PC-3 (cell line): ENCODE data around the gene SLC6A9. TPM values are rescaled to one million over a fixed set of nuclear protein-coding genes. Genes with fewer than 3 reads are reported as not detected.

Source experiments
- ATAC-seq: fragments of 200-7000 bp; cut with Tn5 transposase; 2 replicates; pipeline ENCODE4 v1.9.1; 2020; ENCODE audit warnings: mild to moderate bottlenecking, moderate library complexity
- BruUV-seq: library from RNA; stranded (reverse); fragments of 400-500 nt; replicated peaks from 2 replicates; lab custom pipeline; 2021; lab: Mats Ljungman, UMichigan
- CTCF ChIA-PET: fragments of 300-600 bp; sonication (Branson Sonifier 250); formaldehyde crosslinking; loops from one replicate; lab custom pipeline; 2022; ENCODE audit warnings: antibody characterized with exemption; lab: Charles Lee
- POLR2A ChIA-PET: fragments of 300-600 bp; sonication (Branson Sonifier 250); formaldehyde crosslinking; loops from one replicate; lab custom pipeline; 2022; ENCODE audit warnings: antibody characterized with exemption; ENCODE audit not compliant: unreplicated experiment; lab: Charles Lee
- DNase-seq: peaks from one replicate; pipeline ENCODE4 v3.0.0-alpha.2; 2015
- H2AFZ ChIP-seq: fragments of 300-600 bp; sonication (generic); 2 replicates; pipeline ENCODE4 v1.6.0; 2016; ENCODE audit warnings: antibody characterized with exemption, low read length
- H3F3A ChIP-seq: fragments of 300-600 bp; sonication (generic); one replicate; pipeline ENCODE4 v1.6.0; 2017; ENCODE audit warnings: antibody characterized with exemption, low read length, control low read depth, mild to moderate bottlenecking; ENCODE audit not compliant: unreplicated experiment
- H3K27ac ChIP-seq: fragments of 300-600 bp; sonication (generic); 2 replicates; pipeline ENCODE4 v1.5.1; 2016; ENCODE audit warnings: mild to moderate bottlenecking, low read length
- H3K27me3 ChIP-seq: fragments of 300-600 bp; sonication (generic); 2 replicates; pipeline ENCODE4 v1.6.1; 2016; ENCODE audit warnings: low read length, mixed read lengths
- H3K36me3 ChIP-seq: fragments of 300-600 bp; sonication (generic); 2 replicates; pipeline ENCODE4 v1.6.1; 2016; ENCODE audit warnings: low read depth, mixed run types, low read length, mixed read lengths
- H3K4me1 ChIP-seq: fragments of 300-600 bp; sonication (generic); 2 replicates; pipeline ENCODE4 v1.5.1; 2016; ENCODE audit warnings: low read length; ENCODE audit not compliant: insufficient read depth
- H3K4me2 ChIP-seq: fragments of 300-600 bp; sonication (generic); 2 replicates; pipeline ENCODE4 v1.6.0; 2016; ENCODE audit warnings: low read length
- H3K4me3 ChIP-seq: fragments of 300-600 bp; sonication (generic); 2 replicates; pipeline ENCODE4 v1.5.1; 2016; ENCODE audit warnings: mild to moderate bottlenecking, low read length, mixed read lengths
- H3K79me2 ChIP-seq: fragments of 300-600 bp; sonication (generic); 2 replicates; pipeline ENCODE4 v1.6.1; 2017; ENCODE audit warnings: low read length, mixed read lengths
- H3K9ac ChIP-seq: fragments of 300-600 bp; sonication (generic); 2 replicates; pipeline ENCODE4 v1.6.0; 2016; ENCODE audit warnings: mild to moderate bottlenecking, low read length
- H3K9me2 ChIP-seq: fragments of 300-600 bp; sonication (generic); replicated peaks from 2 replicates; pipeline ENCODE4 v1.6.1; 2016; ENCODE audit warnings: mixed run types, low read length, mixed read lengths
- H3K9me3 ChIP-seq: fragments of 300-600 bp; sonication (generic); 2 replicates; pipeline ENCODE4 v1.6.1; 2016; ENCODE audit warnings: low read length, mixed read lengths
- H4K20me1 ChIP-seq: fragments of 300-600 bp; sonication (generic); 2 replicates; pipeline ENCODE4 v1.6.1; 2016; ENCODE audit warnings: low read length, mixed read lengths
- EZH2 ChIP-seq: fragments of 300-600 bp; sonication (generic); IDR thresholded peaks from one replicate; pipeline ENCODE4 v1.6.1; 2017; ENCODE audit warnings: antibody characterized with exemption, mild to moderate bottlenecking, low read length; ENCODE audit not compliant: unreplicated experiment
- EZH2phosphoT487 ChIP-seq: fragments of 300-600 bp; sonication (generic); IDR thresholded peaks from 2 replicates; pipeline ENCODE4 v1.6.1; 2018; ENCODE audit warnings: mild to moderate bottlenecking, antibody characterized with exemption, low read length, borderline replicate concordance
- intact Hi-C: fragments of 100-400 bp; cut with micrococcal nuclease; formaldehyde crosslinking; loops from 2 replicates; pipeline ENCODE4 v1.9.0; 2023
- total RNA-seq: library from RNA; depleted of rRNA; stranded (reverse); fragments of >200 nt; gene quantifications from 2 replicates; pipeline ENCODE4 v1.2.3, GENCODE V29; 2014
- TF ChIP-seq, protein P1 (sequence below): fragments of 300-600 bp; sonication (generic); conservative IDR thresholded peaks from 2 replicates; pipeline ENCODE4 v1.5.1; 2017; ENCODE audit warnings: antibody characterized with exemption, low read depth, mild to moderate bottlenecking, low read length

The SLC6A9 gene
- total RNA-seq, 1 experiment from 2014 or later: 11.2 TPM

DNA sequence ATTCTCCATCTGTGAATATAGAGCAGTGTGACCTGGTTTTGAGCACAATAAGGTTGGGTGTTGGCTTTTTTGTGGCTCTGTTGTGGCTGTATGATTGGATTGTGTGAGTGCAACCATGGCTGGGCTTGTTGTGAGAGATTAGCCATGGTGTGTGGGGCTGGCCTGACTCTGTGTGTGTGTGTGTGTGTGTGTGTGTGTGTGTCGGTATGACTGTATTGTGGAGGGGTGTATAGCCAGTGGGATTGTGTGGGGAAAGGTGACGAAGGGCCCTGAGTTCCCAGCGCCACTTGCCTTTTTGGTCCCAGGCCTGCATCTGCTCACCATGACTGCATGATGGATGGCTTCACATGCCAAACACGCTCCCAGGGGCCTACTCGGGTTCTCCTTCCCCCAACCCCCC, 5.9 kb upstream of the SLC6A9 start:
- no peaks in the 10 kb centered on the region for H3K27me3 ChIP-seq
- H2AFZ ChIP-seq: no peak overlapping the region
- DNase-seq (no peak), ATAC-seq (no peak)
- H3K9me2 ChIP-seq: no peaks in the 10 kb centered on the region
- H3K27ac ChIP-seq: no peak overlapping the region
- intact Hi-C loops: loop anchor here (5.0 kb wide), 2 partner anchors 45 to 275 kb away; partner anchors contain the start of gene CCDC24
- ChIA-PET POLR2A (no interaction called here), CTCF (interaction anchor here (1.1 to 1.7 kb wide), 3 partner anchors 11 to 274 kb away, joined by 3 to 13 read pairs (median 5); no protein-coding TSS in a partner anchor)
- no peaks in the 10 kb centered on the region for H3K36me3 ChIP-seq
- H3K79me2 ChIP-seq: no peaks in the 10 kb centered on the region
- H3K9ac ChIP-seq: no peak overlapping the region
- no peak overlapping the region for H3K4me3 ChIP-seq
- TF ChIP-seq EZH2 (no peak), EZH2phosphoT487 (no peak)
- TF ChIP-seq, protein P1, sequence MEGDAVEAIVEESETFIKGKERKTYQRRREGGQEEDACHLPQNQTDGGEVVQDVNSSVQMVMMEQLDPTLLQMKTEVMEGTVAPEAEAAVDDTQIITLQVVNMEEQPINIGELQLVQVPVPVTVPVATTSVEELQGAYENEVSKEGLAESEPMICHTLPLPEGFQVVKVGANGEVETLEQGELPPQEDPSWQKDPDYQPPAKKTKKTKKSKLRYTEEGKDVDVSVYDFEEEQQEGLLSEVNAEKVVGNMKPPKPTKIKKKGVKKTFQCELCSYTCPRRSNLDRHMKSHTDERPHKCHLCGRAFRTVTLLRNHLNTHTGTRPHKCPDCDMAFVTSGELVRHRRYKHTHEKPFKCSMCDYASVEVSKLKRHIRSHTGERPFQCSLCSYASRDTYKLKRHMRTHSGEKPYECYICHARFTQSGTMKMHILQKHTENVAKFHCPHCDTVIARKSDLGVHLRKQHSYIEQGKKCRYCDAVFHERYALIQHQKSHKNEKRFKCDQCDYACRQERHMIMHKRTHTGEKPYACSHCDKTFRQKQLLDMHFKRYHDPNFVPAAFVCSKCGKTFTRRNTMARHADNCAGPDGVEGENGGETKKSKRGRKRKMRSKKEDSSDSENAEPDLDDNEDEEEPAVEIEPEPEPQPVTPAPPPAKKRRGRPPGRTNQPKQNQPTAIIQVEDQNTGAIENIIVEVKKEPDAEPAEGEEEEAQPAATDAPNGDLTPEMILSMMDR: no peak
- H3F3A ChIP-seq: no peaks in the 10 kb centered on the region
- BruUV-seq: no TSS peak
- H4K20me1 ChIP-seq: no peaks in the 10 kb centered on the region
- peaks cover 35% of the 10 kb centered on the region for H3K4me1 ChIP-seq
- H3K9me3 ChIP-seq: no peaks in the 10 kb centered on the region
- H3K4me2 ChIP-seq: no peak overlapping the region

DNA sequence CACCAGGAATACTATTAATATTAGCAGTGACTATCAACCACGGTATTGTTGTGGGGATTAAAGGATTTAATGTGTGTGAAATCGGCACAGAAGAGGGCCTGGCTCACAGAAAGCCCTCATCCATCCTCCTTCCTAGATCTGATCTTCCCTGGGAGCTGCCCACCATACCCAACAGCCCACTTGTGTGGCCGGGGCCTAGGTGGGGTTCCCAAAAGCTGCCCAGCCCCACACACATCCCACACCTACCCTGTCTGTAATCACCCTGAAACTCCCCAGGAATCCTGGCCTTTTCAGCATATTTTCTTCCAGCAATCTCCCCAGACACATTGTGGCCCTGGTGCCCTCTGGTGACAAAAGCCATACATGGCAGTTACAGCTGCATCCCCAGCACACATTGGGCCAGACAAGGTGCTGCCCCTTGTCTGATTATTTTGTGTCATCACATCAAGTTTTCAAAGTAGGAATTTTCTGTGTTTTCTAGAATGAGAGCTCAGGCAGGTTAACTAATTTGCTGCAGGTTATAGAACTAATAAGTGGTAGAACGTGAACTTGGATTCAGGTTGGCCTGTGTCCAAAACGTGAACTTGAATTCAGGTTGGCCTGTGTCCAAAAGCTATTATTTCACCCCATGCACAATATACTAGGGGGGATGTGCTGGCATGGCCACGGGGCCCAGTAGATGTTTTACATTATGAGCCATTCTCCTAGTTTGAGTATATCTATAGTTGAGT, 5.3 kb upstream of the SLC6A9 start:
- H3K9me2 ChIP-seq: no peaks in the 10 kb centered on the region
- H3K36me3 ChIP-seq: no peaks in the 10 kb centered on the region
- H2AFZ ChIP-seq: no peak overlapping the region
- H3K79me2 ChIP-seq: no peaks in the 10 kb centered on the region
- no peak overlapping the region for H3K9ac ChIP-seq
- H3K27me3 ChIP-seq: no peaks in the 10 kb centered on the region
- TF ChIP-seq, protein P1: peak; percentile 96
- TF ChIP-seq EZH2phosphoT487 (no peak), EZH2 (no peak)
- no peak overlapping the region for H3K4me2 ChIP-seq
- no peak overlapping the region for H3K4me3 ChIP-seq
- BruUV-seq: no TSS peak
- peaks cover 41% of the 10 kb centered on the region for H3K4me1 ChIP-seq
- CTCF ChIA-PET: interaction anchor here (0.6 to 1.7 kb wide), 4 partner anchors 11 to 273 kb away, joined by 3 to 13 read pairs (median 4); no protein-coding TSS in a partner anchor
- H4K20me1 ChIP-seq: no peaks in the 10 kb centered on the region
- POLR2A ChIA-PET: no interaction called here
- DNase-seq (peak; percentile 87), ATAC-seq (peak; percentile 73)
- H3K27ac ChIP-seq: no peak overlapping the region
- intact Hi-C loops: loop anchor here (1.0 to 5.0 kb wide), 3 partner anchors 31 to 274 kb away; partner anchors contain the start of gene CCDC24
- H3K9me3 ChIP-seq: no peaks in the 10 kb centered on the region
- no peaks in the 10 kb centered on the region for H3F3A ChIP-seq
